GM19043 (cell line): ENCODE results near the gene PREX1.

ENCODE experiments used
- ATAC-seq: cut with Tn5 transposase; IDR thresholded peaks from one replicate; pipeline ENCODE4 v1.9.1; 2021; ENCODE audit warnings: low read depth; ENCODE audit not compliant: unreplicated experiment

The PREX1 gene

GRCh38 chr20:48648482-48649051 is 179.2 kb downstream of the PREX1 start:
- no peak for ATAC-seq

GRCh38 chr20:48647858-48648257 is 179.9 kb downstream of the PREX1 start:
- no peak for ATAC-seq

GRCh38 chr20:48645666-48646065 is 182.1 kb downstream of the PREX1 start:
- no peak for ATAC-seq

GRCh38 chr20:48644286-48644828 is 183.4 kb downstream of the PREX1 start:
- ATAC-seq = no peak

GRCh38 chr20:48642105-48642880 is 185.5 kb downstream of the PREX1 start:
- ATAC-seq = no peak

GRCh38 chr20:48640871-48641270 is 186.9 kb downstream of the PREX1 start:
- no peak for ATAC-seq

GRCh38 chr20:48639899-48640298 is 187.9 kb downstream of the PREX1 start:
- no peak for ATAC-seq

GRCh38 chr20:48638546-48638945 is 189.3 kb downstream of the PREX1 start:
- ATAC-seq = no peak

GRCh38 chr20:48637461-48637860 is 190.3 kb downstream of the PREX1 start:
- ATAC-seq = no peak

DNA sequence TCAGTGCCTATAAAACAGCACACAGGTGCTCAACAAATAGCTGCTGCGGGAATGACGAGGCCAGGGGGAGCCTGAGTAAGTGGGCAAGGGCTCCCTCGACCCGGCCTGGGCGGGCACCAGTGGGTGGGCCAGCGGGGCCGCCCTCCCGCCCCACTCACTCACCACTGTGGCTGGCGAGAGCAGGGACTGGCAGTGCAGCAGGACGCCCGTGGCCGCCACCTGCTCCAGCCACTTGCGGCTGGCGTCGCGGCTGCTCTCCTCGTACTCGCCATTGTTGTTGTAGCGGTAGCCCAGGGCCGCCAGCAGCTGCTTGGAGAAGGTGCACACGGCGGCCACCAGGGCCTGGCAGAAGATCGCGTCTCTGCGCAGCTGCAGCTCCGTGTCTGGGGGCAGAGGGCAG is 191.5 kb downstream of the PREX1 start:
- no peak for ATAC-seq

DNA sequence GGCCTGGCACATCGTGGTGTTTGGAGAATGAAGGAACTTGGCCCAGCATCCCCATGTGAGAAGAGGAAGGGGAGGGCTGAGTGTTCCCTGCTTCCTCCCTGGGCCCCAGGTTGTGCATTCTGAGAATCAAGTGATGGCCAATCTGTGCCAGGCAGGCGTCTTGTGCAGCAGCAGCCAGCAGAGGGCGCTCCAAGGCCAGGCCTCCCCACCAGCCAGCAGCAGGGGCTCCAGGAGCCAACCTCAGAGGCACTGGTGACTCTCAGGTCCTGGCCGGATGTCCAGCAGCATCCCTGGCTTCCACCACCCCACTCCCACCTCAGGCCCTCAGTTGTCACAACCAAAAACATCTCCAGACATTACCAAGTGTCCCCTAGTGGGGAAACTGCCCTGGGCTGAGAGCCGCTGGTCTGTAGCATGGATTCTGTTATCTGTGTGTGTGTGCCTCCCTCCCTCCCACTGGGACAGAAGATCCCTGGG is 192.0 kb downstream of the PREX1 start:
- ATAC-seq = no peak

DNA sequence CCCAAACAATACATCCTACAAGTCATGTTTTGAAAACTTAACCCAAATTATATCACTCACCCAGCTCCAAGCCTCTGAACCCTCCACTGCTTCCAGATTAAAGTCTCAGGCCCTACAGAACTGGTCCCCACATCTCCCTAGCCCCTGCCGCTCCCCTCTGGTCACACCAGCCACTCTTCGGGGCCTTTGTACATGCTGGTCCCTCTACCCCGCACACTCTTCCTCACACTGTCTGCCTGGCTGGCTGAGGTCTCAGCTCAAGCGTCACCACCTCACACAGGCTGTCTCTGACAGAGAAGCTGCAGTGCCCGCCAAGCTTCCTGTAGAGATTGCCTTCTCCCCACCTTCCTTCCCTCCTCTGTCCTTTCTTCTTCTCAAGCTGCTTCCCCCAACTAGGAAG is 192.4 kb downstream of the PREX1 start:
- ATAC-seq = no peak

- no peak for ATAC-seq
Measured at GRCh38 chr20:48634641-48635040, 193.2 kb downstream of the PREX1 start.

- ATAC-seq = no peak
Measured at GRCh38 chr20:48633620-48634257, 194.1 kb downstream of the PREX1 start.

GRCh38 chr20:48632825-48633619 is 194.8 kb downstream of the PREX1 start:
- ATAC-seq = no peak

- ATAC-seq = no peak
Measured at GRCh38 chr20:48632017-48632824, 195.6 kb downstream of the PREX1 start.

GRCh38 chr20:48631114-48632016 is 196.4 kb downstream of the PREX1 start:
- no peak for ATAC-seq

GRCh38 chr20:48630342-48631075 is 197.3 kb downstream of the PREX1 start:
- ATAC-seq = no peak
